Type B pancreatic cell (in vitro differentiated cells): ENCODE data around the gene PPP6R3. TPM values are rescaled to one million over a fixed set of nuclear protein-coding genes. Genes with fewer than 3 reads are reported as not detected.

Experiments used
- DNase-seq: peaks from one replicate; pipeline ENCODE4 v3.0.0; 2021; ENCODE audit warnings: mixed read lengths; ENCODE audit not compliant: unreplicated experiment; ENCODE audit errors: extremely low spot score
- H3K27ac Mint-ChIP-seq: 2 replicates; pipeline ENCODE4 v1.8.0; 2021; ENCODE audit warnings: mild to moderate bottlenecking, mixed read lengths
- H3K27me3 Mint-ChIP-seq: 2 replicates; pipeline ENCODE4 v1.8.0; 2021; ENCODE audit warnings: mixed read lengths
- H3K36me3 Mint-ChIP-seq: 2 replicates; pipeline ENCODE4 v1.8.0; 2021; ENCODE audit warnings: mixed read lengths
- H3K4me1 Mint-ChIP-seq: one replicate; pipeline ENCODE4 v1.8.0; 2021; ENCODE audit warnings: mixed read lengths; ENCODE audit not compliant: unreplicated experiment
- H3K4me3 Mint-ChIP-seq: 2 replicates; pipeline ENCODE4 v1.8.0; 2021; ENCODE audit warnings: mild to moderate bottlenecking, mixed read lengths
- H3K9me3 Mint-ChIP-seq: 2 replicates; pipeline ENCODE4 v1.8.0; 2021; ENCODE audit warnings: mixed read lengths
- CTCF ChIP-seq: fragments of 200-600 bp; sonication (generic); conservative IDR thresholded peaks from 2 replicates; pipeline ENCODE4 v1.5.0; 2021; ENCODE audit warnings: antibody characterized with exemption, mild to moderate bottlenecking
- total RNA-seq: library from RNA; stranded (reverse); gene quantifications from 2 replicates; pipeline ENCODE4 v1.2.1, GENCODE V29; 2021; ENCODE audit warnings: low replicate concordance

PPP6R3 gene
- total RNA-seq, 1 donor from 2014 or later, result 104 TPM

- peaks cover 61% of the 10 kb centered on the region for H3K36me3 Mint-ChIP-seq
Observed at GRCh38 chr11:68525336-68525735, 64.8 kb downstream of the PPP6R3 start.

GRCh38 chr11:68525930-68526329 lies 65.4 kb downstream of the PPP6R3 start:
- Mint-ChIP-seq H3K4me1 (peaks cover 25% of the 10 kb centered on the region), H3K9me3 (no peaks in the 10 kb centered on the region), H3K27ac (no peak overlapping the region), H3K4me3 (no peak overlapping the region), H3K36me3 (peaks cover 57% of the 10 kb centered on the region), H3K27me3 (no peaks in the 10 kb centered on the region)
- DNase-seq, result no peak
- no peak for TF ChIP-seq CTCF

More at GRCh38 chr11:68525336-68525735, 64.8 kb downstream of the PPP6R3 start:
- Mint-ChIP-seq H3K9me3 (no peaks in the 10 kb centered on the region), H3K27me3 (no peaks in the 10 kb centered on the region), H3K27ac (no peak overlapping the region), H3K4me3 (no peak overlapping the region), H3K4me1 (peaks cover 25% of the 10 kb centered on the region)
- DNase-seq, result no peak
- TF ChIP-seq CTCF, result no peak

GRCh38 chr11:68527585-68527984 lies 67.0 kb downstream of the PPP6R3 start:
- Mint-ChIP-seq H3K27me3 (no peaks in the 10 kb centered on the region), H3K4me3 (no peak overlapping the region), H3K27ac (no peak overlapping the region), H3K9me3 (no peaks in the 10 kb centered on the region), H3K36me3 (peaks cover 41% of the 10 kb centered on the region), H3K4me1 (peaks cover 26% of the 10 kb centered on the region)
- TF ChIP-seq CTCF, result no peak
- no peak for DNase-seq

- Mint-ChIP-seq H3K36me3 (peaks cover 32% of the 10 kb centered on the region), H3K27ac (peak overlapping the region; percentile 9), H3K4me3 (no peak overlapping the region), H3K27me3 (no peaks in the 10 kb centered on the region), H3K9me3 (no peaks in the 10 kb centered on the region), H3K4me1 (peaks cover 26% of the 10 kb centered on the region)
- no peak for TF ChIP-seq CTCF
- no peak for DNase-seq
Observed at GRCh38 chr11:68528630-68529029, 68.1 kb downstream of the PPP6R3 start.

- no peaks in the 10 kb centered on the region for H3K9me3 Mint-ChIP-seq
- TF ChIP-seq CTCF, result no peak
- peaks cover 10% of the 10 kb centered on the region for H3K36me3 Mint-ChIP-seq
- DNase-seq, result no peak
- peaks cover 23% of the 10 kb centered on the region for H3K4me1 Mint-ChIP-seq
- no peak overlapping the region for H3K4me3 Mint-ChIP-seq
- peak overlapping the region; percentile 41 for H3K27ac Mint-ChIP-seq
- H3K27me3 Mint-ChIP-seq, result no peaks in the 10 kb centered on the region
Observed at GRCh38 chr11:68531129-68531693, 70.7 kb downstream of the PPP6R3 start.
